GM12878 (cell line): ENCODE measurements around the gene PRKX. TPM values are rescaled to one million over a fixed set of nuclear protein-coding genes. Genes with fewer than 3 reads are reported as not detected.
"Not testable (repeated sequence)": the region's sequence is repeated elsewhere in the genome, so short reads cannot be mapped to it uniquely, and the experiment has no call there.

Experiments used
- ATAC-seq: fragments of 200-7000 bp; cut with Tn5 transposase; 3 replicates; pipeline ENCODE4 v1.9.1; 2020; ENCODE audit warnings: mild to moderate bottlenecking, moderate library complexity
- BruUV-seq: library from RNA; stranded (reverse); fragments of 400-500 nt; replicated peaks from 2 replicates; lab custom pipeline; 2021; lab: Mats Ljungman, UMichigan
- CTCF ChIA-PET: fragments of 300-600 bp; sonication (Branson Sonifier 250); formaldehyde crosslinking; extraction: SDS; loops from one replicate; lab custom pipeline; 2021; ENCODE audit warnings: inconsistent platforms; lab: Yijun Ruan, JAX
- POLR2A ChIA-PET: fragments of 350-600 bp; formaldehyde crosslinking; extraction: SDS; loops from one replicate; lab custom pipeline; 2021; ENCODE audit warnings: inconsistent platforms; lab: Charles Lee
- RAD21 ChIA-PET: fragments of 300-600 bp; sonication (Branson Sonifier 250); formaldehyde crosslinking; loops from one replicate; lab custom pipeline; 2023; ENCODE audit warnings: antibody characterized with exemption; ENCODE audit not compliant: unreplicated experiment; lab: Charles Lee
- SMC1A ChIA-PET: fragments of 300-600 bp; sonication (Branson Sonifier 250); formaldehyde crosslinking; loops from one replicate; lab custom pipeline; 2023; ENCODE audit not compliant: unreplicated experiment, uncharacterized antibody; lab: Charles Lee
- DNase-seq: peaks from one replicate; pipeline ENCODE4 v3.0.0-alpha.2; 2011; ENCODE audit warnings: low read depth, low spot score
- FAIRE-seq: peaks from 3 replicates; lab custom pipeline; 2011; peaks lifted over from hg19 to GRCh38; lab: Jason Lieb, UNC
- H2AFZ ChIP-seq: 2 replicates; pipeline ENCODE4 v1.6.0; 2011; ENCODE audit warnings: low read depth, low read length, control low read depth; ENCODE audit not compliant: control insufficient read depth
- H3K27ac ChIP-seq: 2 replicates; pipeline ENCODE4 v1.5.1; 2011; ENCODE audit warnings: control low read depth; ENCODE audit not compliant: control insufficient read depth, insufficient read depth
- H3K27me3 ChIP-seq, 2 experiments: replicated peaks in 1 of 2; 2 replicates each; pipeline versions ENCODE4 v1.6.0 to v1.6.1; 2011; ENCODE audit warnings: low read length in 1 of 2; ENCODE audit not compliant: control insufficient read depth in 2 of 2, insufficient read depth in 2 of 2
- H3K36me3 ChIP-seq, 2 experiments: 2 replicates each; pipeline ENCODE4 v1.5.1; 2011; ENCODE audit warnings: low read length in 1 of 2; ENCODE audit not compliant: control insufficient read depth in 2 of 2, insufficient read depth in 2 of 2
- H3K4me1 ChIP-seq: 2 replicates; pipeline ENCODE4 v1.6.1; 2011; ENCODE audit warnings: mild to moderate bottlenecking, low read length, moderate library complexity, mixed read lengths; ENCODE audit not compliant: control insufficient read depth, insufficient read depth
- H3K4me2 ChIP-seq: 2 replicates; pipeline ENCODE4 v1.6.0; 2011; ENCODE audit warnings: control low read depth; ENCODE audit not compliant: control insufficient read depth, insufficient read depth
- H3K4me3 ChIP-seq: fragments of 200-600 bp; sonication (generic); 2 replicates; pipeline ENCODE4 v1.5.1; 2016
- H3K79me2 ChIP-seq: 2 replicates; pipeline ENCODE4 v1.6.0; 2011; ENCODE audit warnings: low read length; ENCODE audit not compliant: control insufficient read depth, insufficient read depth
- H3K9ac ChIP-seq: 2 replicates; pipeline ENCODE4 v1.8.0; 2011; ENCODE audit warnings: low read length, control low read depth, mixed read lengths; ENCODE audit not compliant: control insufficient read depth, insufficient read depth
- H3K9me3 ChIP-seq: replicated peaks from 3 replicates; pipeline ENCODE4 v1.5.1; 2011; ENCODE audit warnings: mild to moderate bottlenecking, low read length; ENCODE audit not compliant: control insufficient read depth, insufficient read depth
- H4K20me1 ChIP-seq: 2 replicates; pipeline ENCODE4 v1.6.0; 2011; ENCODE audit not compliant: control insufficient read depth, insufficient read depth
- CBX3 ChIP-seq: fragments of 200-600 bp; sonication (generic); IDR thresholded peaks from 2 replicates; pipeline ENCODE4 v1.6.1; 2016; ENCODE audit warnings: low read depth, borderline replicate concordance
- ESRRA ChIP-seq: IDR thresholded peaks from 2 replicates; pipeline ENCODE4 v1.6.1; 2012; ENCODE audit warnings: mild to moderate bottlenecking, low read length, improper control_type of control experiment
- FOS ChIP-seq: IDR thresholded peaks from 3 replicates; pipeline ENCODE4 v1.6.1; 2011; ENCODE audit warnings: borderline replicate concordance; ENCODE audit not compliant: insufficient read length; ENCODE audit errors: extremely low read depth
- FOXM1 ChIP-seq: IDR thresholded peaks from 2 replicates; pipeline ENCODE4 v1.6.1; 2012; ENCODE audit warnings: low read depth, mild to moderate bottlenecking, inconsistent platforms, low read length, moderate library complexity
- HDGF ChIP-seq: fragments of 450-650 bp; IDR thresholded peaks from 2 replicates; pipeline ENCODE4 v1.6.1; 2016; ENCODE audit warnings: antibody characterized with exemption
- JUNB ChIP-seq: IDR thresholded peaks from 2 replicates; pipeline ENCODE4 v1.6.1; 2016; ENCODE audit warnings: antibody characterized with exemption, mild to moderate bottlenecking
- RAD51 ChIP-seq: fragments of 450-650 bp; IDR thresholded peaks from 2 replicates; pipeline ENCODE4 v1.6.1; 2016; ENCODE audit warnings: moderate library complexity, mild to moderate bottlenecking, inconsistent platforms
- WGBS: methylation state at CpG from one replicate; pipeline ENCODE4 v1.1.6; 2016; ENCODE audit warnings: low lambda C conversion rate; ENCODE audit not compliant: insufficient replicate concordance, insufficient coverage; ENCODE audit errors: missing lambda C conversion rate; 5-methylcytosine and 5-hydroxymethylcytosine counted together
- in situ Hi-C: fragments of 300-500 bp; cut with MboI; formaldehyde crosslinking; loops from 9 replicates; pipeline ENCODE4 v1.14.3; 2018; ENCODE audit warnings: mixed read lengths
- intact Hi-C: fragments of 100-400 bp; cut with micrococcal nuclease; formaldehyde crosslinking; loops from one replicate; pipeline ENCODE4 v1.14.2; 2022; ENCODE audit not compliant: unreplicated experiment
- polyA plus RNA-seq, 11 experiments: library from polyadenylated mRNA; depleted of rRNA in 4 of 11; unstranded in 6 of 11; stranded (reverse) in 5 of 11; fragments of >200 nt; fragmentation: Nextera tagmentation in 4 of 11; fragmentation: Illumina TruSeq in 1 of 11; extraction: Ambion mirVana in 4 of 11; extraction: Trizol in 1 of 11; gene quantifications; 1 replicate in 1 of 11; 2 replicates in 10 of 11; pipeline versions ENCODE4 v1.2.1 to v1.2.3, GENCODE V29; 2011 to 2016; ENCODE audit warnings: inconsistent platforms in 2 of 11, missing spikeins in 2 of 11, low read depth in 1 of 11
- total RNA-seq, 4 experiments: library from RNA; depleted of rRNA in 3 of 4; stranded (reverse); fragments of >200 nt in 3 of 4; fragmentation: Illumina TruSeq in 1 of 4; extraction: Trizol in 1 of 4; gene quantifications; 2 replicates each; pipeline versions ENCODE4 v1.2.1 to v1.2.3, GENCODE V29; 2013 to 2021
- TF ChIP-seq, protein P1 (sequence below): fragments of 450-650 bp; conservative IDR thresholded peaks from 2 replicates; pipeline ENCODE4 v1.6.1; 2017; ENCODE audit warnings: mild to moderate bottlenecking, moderate library complexity

The PRKX gene
- total and polyA plus RNA-seq, 10 of the 15 experiments (the other 5 are each of a cell fraction or from before 2014, with no cell fraction given), result 3.9 to 45.3 (median 23.9) TPM

DNA sequence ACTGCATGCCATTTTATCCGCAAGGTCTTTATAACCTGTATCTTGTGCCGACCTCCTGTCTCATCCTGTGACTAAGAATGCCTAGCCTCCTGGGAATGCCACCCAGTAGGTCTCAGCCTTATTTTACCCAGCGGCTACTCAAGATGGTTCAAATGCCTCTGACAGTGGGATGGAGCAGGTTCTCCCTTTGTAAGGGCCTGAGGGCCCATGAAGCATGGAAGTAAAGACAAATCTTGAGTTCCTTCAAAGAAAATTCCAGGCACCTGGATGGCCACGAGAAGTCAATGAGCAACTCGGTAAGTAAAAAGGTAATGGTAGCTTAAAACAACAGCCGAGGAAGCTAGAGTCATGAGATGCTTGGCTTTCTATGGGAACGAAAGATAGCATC lies 19.6 kb upstream of the PRKX start:
- ATAC-seq (no peak), FAIRE-seq (no peak), DNase-seq (no peak)
- Histone ChIP-seq H2AFZ (no peak overlapping the region), H3K4me1 (no peaks in the 10 kb centered on the region), H3K36me3 (no peaks in the 10 kb centered on the region), H3K9ac (no peak overlapping the region), H3K4me3 (no peak overlapping the region), H3K27me3 (no peaks in the 10 kb centered on the region), H3K79me2 (no peaks in the 10 kb centered on the region), H3K4me2 (no peak overlapping the region), H4K20me1 (no peaks in the 10 kb centered on the region), H3K27ac (no peak overlapping the region), H3K9me3 (no peaks in the 10 kb centered on the region)
- ChIA-PET POLR2A (no interaction called here), SMC1A (no interaction called here), RAD21 (no interaction called here), CTCF (no interaction called here)
- BruUV-seq, result no TSS peak
- in situ Hi-C loops, result no loop called here
- 53% methylated on average over 7 of the region's 7 CpGs for WGBS
- intact Hi-C loops, result no loop called here
- TF ChIP-seq FOS (no peak), JUNB (no peak), HDGF (no peak), FOXM1 (no peak), RAD51 (no peak), ESRRA (no peak), CBX3 (no peak)
- TF ChIP-seq, protein P1, sequence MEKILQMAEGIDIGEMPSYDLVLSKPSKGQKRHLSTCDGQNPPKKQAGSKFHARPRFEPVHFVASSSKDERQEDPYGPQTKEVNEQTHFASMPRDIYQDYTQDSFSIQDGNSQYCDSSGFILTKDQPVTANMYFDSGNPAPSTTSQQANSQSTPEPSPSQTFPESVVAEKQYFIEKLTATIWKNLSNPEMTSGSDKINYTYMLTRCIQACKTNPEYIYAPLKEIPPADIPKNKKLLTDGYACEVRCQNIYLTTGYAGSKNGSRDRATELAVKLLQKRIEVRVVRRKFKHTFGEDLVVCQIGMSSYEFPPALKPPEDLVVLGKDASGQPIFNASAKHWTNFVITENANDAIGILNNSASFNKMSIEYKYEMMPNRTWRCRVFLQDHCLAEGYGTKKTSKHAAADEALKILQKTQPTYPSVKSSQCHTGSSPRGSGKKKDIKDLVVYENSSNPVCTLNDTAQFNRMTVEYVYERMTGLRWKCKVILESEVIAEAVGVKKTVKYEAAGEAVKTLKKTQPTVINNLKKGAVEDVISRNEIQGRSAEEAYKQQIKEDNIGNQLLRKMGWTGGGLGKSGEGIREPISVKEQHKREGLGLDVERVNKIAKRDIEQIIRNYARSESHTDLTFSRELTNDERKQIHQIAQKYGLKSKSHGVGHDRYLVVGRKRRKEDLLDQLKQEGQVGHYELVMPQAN, result no peak

- POLR2A ChIA-PET, DNase-seq, H3K27me3 ChIP-seq, H3K9me3 ChIP-seq, BruUV-seq, FAIRE-seq, H3K36me3 ChIP-seq, intact Hi-C loops, SMC1A ChIA-PET, H3K4me3 ChIP-seq, ATAC-seq, H3K9ac ChIP-seq, RAD21 ChIA-PET, CTCF ChIA-PET, H4K20me1 ChIP-seq, H3K79me2 ChIP-seq, H3K4me1 ChIP-seq, H2AFZ ChIP-seq, H3K27ac ChIP-seq, in situ Hi-C loops, H3K4me2 ChIP-seq: not testable (repeated sequence)
- 66% methylated on average over 14 of the region's 15 CpGs for WGBS
Measured at GRCh38 chrX:3732326-3733042, 19.0 kb upstream of the PRKX start.
